Liver (tissue), 9 donors: Measurements from ENCODE around the gene GALNT16. TPM values are rescaled to one million over a fixed set of nuclear protein-coding genes. Genes with fewer than 3 reads are reported as not detected.

ENCODE experiments used
- DNase-seq: peaks from one replicate; pipeline ENCODE4 v3.0.0-alpha.2; 2017; ENCODE audit warnings: low spot score
- H3K27ac ChIP-seq, 2 donors: one replicate each; pipeline ENCODE4 v1.7.0; 2013; ENCODE audit warnings: inconsistent platforms in 2 of 2, low read length in 2 of 2, control low read depth in 1 of 2, low read depth in 1 of 2, mild to moderate bottlenecking in 1 of 2
- H3K27me3 ChIP-seq, 4 donors: one replicate each; pipeline versions ENCODE4 v1.6.1 to v1.7.0; 2013; ENCODE audit warnings: low read length in 3 of 4, inconsistent platforms in 1 of 4, mild to moderate bottlenecking in 1 of 4, moderate library complexity in 1 of 4; ENCODE audit not compliant: control insufficient read depth in 4 of 4, insufficient read depth in 4 of 4
- H3K36me3 ChIP-seq, 4 donors: one replicate each; pipeline versions ENCODE4 v1.6.1 to v1.7.0; 2013; ENCODE audit warnings: low read length in 3 of 4, mild to moderate bottlenecking in 3 of 4, low read depth in 1 of 4, moderate library complexity in 1 of 4; ENCODE audit not compliant: control insufficient read depth in 4 of 4, insufficient read depth in 3 of 4
- H3K4me1 ChIP-seq, 4 donors: one replicate each; pipeline versions ENCODE4 v1.6.1 to v1.7.0; 2013; ENCODE audit warnings: low read length in 3 of 4, mild to moderate bottlenecking in 3 of 4, moderate library complexity in 1 of 4; ENCODE audit not compliant: control insufficient read depth in 4 of 4, insufficient read depth in 4 of 4
- H3K4me3 ChIP-seq, 3 donors: one replicate each; pipeline versions ENCODE4 v1.6.1 to v1.7.0; 2013; ENCODE audit warnings: low read length in 3 of 3, control low read depth in 1 of 3, low read depth in 1 of 3, mild to moderate bottlenecking in 1 of 3
- H3K9ac ChIP-seq, 2 donors: one replicate each; pipeline ENCODE4 v1.7.0; 2013; ENCODE audit warnings: low read length in 2 of 2, mild to moderate bottlenecking in 2 of 2, moderate library complexity in 2 of 2, control low read depth in 1 of 2, low read depth in 1 of 2
- H3K9me3 ChIP-seq, 4 donors: one replicate each; pipeline versions ENCODE4 v1.6.1 to v1.7.0; 2013; ENCODE audit warnings: low read length in 3 of 4; ENCODE audit not compliant: control insufficient read depth in 4 of 4
- FOXA1 ChIP-seq: IDR thresholded peaks from 2 replicates; pipeline ENCODE4 v1.6.1; 2016; ENCODE audit warnings: antibody characterized with exemption
- FOXA2 ChIP-seq: IDR thresholded peaks from 2 replicates; pipeline ENCODE4 v1.6.1; 2016; ENCODE audit warnings: antibody characterized with exemption
- GABPA ChIP-seq, 2 donors: IDR thresholded peaks in 1 of 2; conservative IDR thresholded peaks in 1 of 2; 2 replicates each; pipeline ENCODE4 v1.6.1; 2016; ENCODE audit warnings: antibody characterized with exemption in 2 of 2, mild to moderate bottlenecking in 1 of 2, moderate library complexity in 1 of 2
- HNF4A ChIP-seq, 2 donors: conservative IDR thresholded peaks; 2 replicates each; pipeline ENCODE4 v1.6.1; 2016; ENCODE audit warnings: antibody characterized with exemption in 2 of 2, mild to moderate bottlenecking in 2 of 2
- HNF4G ChIP-seq: IDR thresholded peaks from 2 replicates; pipeline ENCODE4 v1.6.1; 2016; ENCODE audit warnings: antibody characterized with exemption
- JUND ChIP-seq, 2 donors: IDR thresholded peaks; 2 replicates each; pipeline ENCODE4 v1.6.1; 2016; ENCODE audit warnings: antibody characterized with exemption in 2 of 2
- NR2F2 ChIP-seq: IDR thresholded peaks from 2 replicates; pipeline ENCODE4 v1.6.1; 2016; ENCODE audit warnings: antibody characterized with exemption
- RAD21 ChIP-seq, 2 donors: IDR thresholded peaks; 2 replicates each; pipeline ENCODE4 v1.6.1; 2016; ENCODE audit warnings: antibody characterized with exemption in 2 of 2, mild to moderate bottlenecking in 2 of 2
- RXRA ChIP-seq, 2 donors: IDR thresholded peaks; 2 replicates each; pipeline ENCODE4 v1.6.1; 2017 to 2018; ENCODE audit warnings: antibody characterized with exemption in 2 of 2, mild to moderate bottlenecking in 1 of 2
- SP1 ChIP-seq: IDR thresholded peaks from 2 replicates; pipeline ENCODE4 v1.6.1; 2018; ENCODE audit warnings: antibody characterized with exemption, mild to moderate bottlenecking
- TAF1 ChIP-seq: conservative IDR thresholded peaks from 2 replicates; pipeline ENCODE4 v1.6.1; 2016; ENCODE audit warnings: antibody characterized with exemption, mild to moderate bottlenecking
- YY1 ChIP-seq: IDR thresholded peaks from 2 replicates; pipeline ENCODE4 v1.6.1; 2016; ENCODE audit warnings: antibody characterized with exemption, mild to moderate bottlenecking
- WGBS: extraction: QIAGEN DNeasy Blood & Tissue Kit; methylation state at CpG from one replicate; pipeline ENCODE4 v1.1.7; 2013; 5-methylcytosine and 5-hydroxymethylcytosine counted together
- polyA plus RNA-seq, 2 donors: library from polyadenylated mRNA; stranded (reverse) in 1 of 2; unstranded in 1 of 2; fragments of 200-250 nt in 1 of 2; fragments of >200 nt in 1 of 2; fragmentation: Nextera tagmentation in 1 of 2; extraction: Ambion mirVana in 1 of 2; gene quantifications; one replicate each; pipeline versions ENCODE4 v1.2.1 to v1.2.3, GENCODE V29; 2013 to 2015
- total RNA-seq, 2 donors: library from RNA; depleted of rRNA; stranded (reverse); fragments of >200 nt; gene quantifications; one replicate each; pipeline ENCODE4 v1.2.3, GENCODE V29; 2014
- TF ChIP-seq, protein P1 (sequence below): IDR thresholded peaks from 2 replicates; pipeline ENCODE4 v1.6.1; 2016; ENCODE audit warnings: antibody characterized with exemption, mild to moderate bottlenecking
- TF ChIP-seq, protein P2 (sequence below): IDR thresholded peaks from 2 replicates; pipeline ENCODE4 v1.6.1; 2016; ENCODE audit warnings: antibody characterized with exemption
- TF ChIP-seq, protein P3 (sequence below): IDR thresholded peaks from 2 replicates; pipeline ENCODE4 v1.6.1; 2016; ENCODE audit warnings: antibody characterized with exemption
- TF ChIP-seq, protein P4 (sequence below): IDR thresholded peaks from 2 replicates; pipeline ENCODE4 v1.6.1; 2016; ENCODE audit warnings: antibody characterized with exemption
- TF ChIP-seq, protein P5 (sequence below): fragments of 150-350 bp; IDR thresholded peaks from 2 replicates; pipeline ENCODE4 v1.5.1; 2017; ENCODE audit warnings: improper control_type of control experiment, low read depth, low read length; ENCODE audit not compliant: missing input control
- donor health status: healthy.
- donor health status: healthy.
- donor health status: healthy.
- donor health status: healthy.
- donor health status: healthy.

GALNT16 gene
- total and polyA plus RNA-seq, 4 donors, result 0.25 to 1.2 (median 0.71) TPM

DNA sequence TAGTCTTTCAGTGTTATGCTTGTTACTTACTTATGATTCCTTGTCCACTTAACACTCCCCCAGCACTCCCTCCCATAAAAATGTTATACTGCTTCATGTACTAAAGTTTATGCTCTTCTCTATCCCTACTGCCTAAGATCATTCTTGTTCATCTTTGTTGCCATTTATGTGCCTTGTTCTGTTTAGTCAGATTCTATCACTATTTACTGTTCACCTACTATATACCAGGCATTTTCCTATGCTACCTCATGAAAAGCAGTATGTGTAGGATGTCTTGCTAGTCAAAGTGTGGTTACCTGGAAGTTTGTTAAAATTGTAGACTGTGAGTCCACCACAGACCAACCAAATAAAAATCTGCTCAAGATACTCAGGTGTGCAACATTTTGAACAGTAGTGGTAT lies 114.3 kb downstream of the GALNT16 start:
- Histone ChIP-seq H3K36me3 (peaks cover 0 to 12% (median 11%) of the 10 kb centered on the region in 4 donors), H3K9me3 (peaks cover 0 to 2% (median 0%) of the 10 kb centered on the region in 4 donors), H3K4me1 (no peaks in the 10 kb centered on the region), H3K4me3 (no peak overlapping the region), H3K27me3 (no peaks in the 10 kb centered on the region), H3K27ac (no peak overlapping the region), H3K9ac (no peak overlapping the region)
- TF ChIP-seq, protein P1, sequence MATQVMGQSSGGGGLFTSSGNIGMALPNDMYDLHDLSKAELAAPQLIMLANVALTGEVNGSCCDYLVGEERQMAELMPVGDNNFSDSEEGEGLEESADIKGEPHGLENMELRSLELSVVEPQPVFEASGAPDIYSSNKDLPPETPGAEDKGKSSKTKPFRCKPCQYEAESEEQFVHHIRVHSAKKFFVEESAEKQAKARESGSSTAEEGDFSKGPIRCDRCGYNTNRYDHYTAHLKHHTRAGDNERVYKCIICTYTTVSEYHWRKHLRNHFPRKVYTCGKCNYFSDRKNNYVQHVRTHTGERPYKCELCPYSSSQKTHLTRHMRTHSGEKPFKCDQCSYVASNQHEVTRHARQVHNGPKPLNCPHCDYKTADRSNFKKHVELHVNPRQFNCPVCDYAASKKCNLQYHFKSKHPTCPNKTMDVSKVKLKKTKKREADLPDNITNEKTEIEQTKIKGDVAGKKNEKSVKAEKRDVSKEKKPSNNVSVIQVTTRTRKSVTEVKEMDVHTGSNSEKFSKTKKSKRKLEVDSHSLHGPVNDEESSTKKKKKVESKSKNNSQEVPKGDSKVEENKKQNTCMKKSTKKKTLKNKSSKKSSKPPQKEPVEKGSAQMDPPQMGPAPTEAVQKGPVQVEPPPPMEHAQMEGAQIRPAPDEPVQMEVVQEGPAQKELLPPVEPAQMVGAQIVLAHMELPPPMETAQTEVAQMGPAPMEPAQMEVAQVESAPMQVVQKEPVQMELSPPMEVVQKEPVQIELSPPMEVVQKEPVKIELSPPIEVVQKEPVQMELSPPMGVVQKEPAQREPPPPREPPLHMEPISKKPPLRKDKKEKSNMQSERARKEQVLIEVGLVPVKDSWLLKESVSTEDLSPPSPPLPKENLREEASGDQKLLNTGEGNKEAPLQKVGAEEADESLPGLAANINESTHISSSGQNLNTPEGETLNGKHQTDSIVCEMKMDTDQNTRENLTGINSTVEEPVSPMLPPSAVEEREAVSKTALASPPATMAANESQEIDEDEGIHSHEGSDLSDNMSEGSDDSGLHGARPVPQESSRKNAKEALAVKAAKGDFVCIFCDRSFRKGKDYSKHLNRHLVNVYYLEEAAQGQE, result no peak
- TF ChIP-seq, protein P2, sequence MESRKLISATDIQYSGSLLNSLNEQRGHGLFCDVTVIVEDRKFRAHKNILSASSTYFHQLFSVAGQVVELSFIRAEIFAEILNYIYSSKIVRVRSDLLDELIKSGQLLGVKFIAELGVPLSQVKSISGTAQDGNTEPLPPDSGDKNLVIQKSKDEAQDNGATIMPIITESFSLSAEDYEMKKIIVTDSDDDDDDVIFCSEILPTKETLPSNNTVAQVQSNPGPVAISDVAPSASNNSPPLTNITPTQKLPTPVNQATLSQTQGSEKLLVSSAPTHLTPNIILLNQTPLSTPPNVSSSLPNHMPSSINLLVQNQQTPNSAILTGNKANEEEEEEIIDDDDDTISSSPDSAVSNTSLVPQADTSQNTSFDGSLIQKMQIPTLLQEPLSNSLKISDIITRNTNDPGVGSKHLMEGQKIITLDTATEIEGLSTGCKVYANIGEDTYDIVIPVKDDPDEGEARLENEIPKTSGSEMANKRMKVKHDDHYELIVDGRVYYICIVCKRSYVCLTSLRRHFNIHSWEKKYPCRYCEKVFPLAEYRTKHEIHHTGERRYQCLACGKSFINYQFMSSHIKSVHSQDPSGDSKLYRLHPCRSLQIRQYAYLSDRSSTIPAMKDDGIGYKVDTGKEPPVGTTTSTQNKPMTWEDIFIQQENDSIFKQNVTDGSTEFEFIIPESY, result no peak
- TF ChIP-seq FOXA1 (no peak), SP1 (no peak), HNF4A (conservative IDR thresholded peaks at IDR 0.05) (no peak), NR2F2 (no peak), JUND (IDR thresholded peaks at IDR 0.05) (no peak), YY1 (no peak), FOXA2 (no peak), RAD21 (IDR thresholded peaks at IDR 0.05) (no peak), GABPA (IDR thresholded peaks at IDR 0.05 in 1 of 2, conservative IDR thresholded peaks at IDR 0.05 in 1 of 2) (no peak), HNF4G (no peak), RXRA (IDR thresholded peaks at IDR 0.05) (no peak), TAF1 (no peak)
- TF ChIP-seq, protein P3, sequence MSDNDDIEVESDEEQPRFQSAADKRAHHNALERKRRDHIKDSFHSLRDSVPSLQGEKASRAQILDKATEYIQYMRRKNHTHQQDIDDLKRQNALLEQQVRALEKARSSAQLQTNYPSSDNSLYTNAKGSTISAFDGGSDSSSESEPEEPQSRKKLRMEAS, result no peak
- TF ChIP-seq, protein P4, sequence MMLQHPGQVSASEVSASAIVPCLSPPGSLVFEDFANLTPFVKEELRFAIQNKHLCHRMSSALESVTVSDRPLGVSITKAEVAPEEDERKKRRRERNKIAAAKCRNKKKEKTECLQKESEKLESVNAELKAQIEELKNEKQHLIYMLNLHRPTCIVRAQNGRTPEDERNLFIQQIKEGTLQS, result no peak
- TF ChIP-seq, protein P5, sequence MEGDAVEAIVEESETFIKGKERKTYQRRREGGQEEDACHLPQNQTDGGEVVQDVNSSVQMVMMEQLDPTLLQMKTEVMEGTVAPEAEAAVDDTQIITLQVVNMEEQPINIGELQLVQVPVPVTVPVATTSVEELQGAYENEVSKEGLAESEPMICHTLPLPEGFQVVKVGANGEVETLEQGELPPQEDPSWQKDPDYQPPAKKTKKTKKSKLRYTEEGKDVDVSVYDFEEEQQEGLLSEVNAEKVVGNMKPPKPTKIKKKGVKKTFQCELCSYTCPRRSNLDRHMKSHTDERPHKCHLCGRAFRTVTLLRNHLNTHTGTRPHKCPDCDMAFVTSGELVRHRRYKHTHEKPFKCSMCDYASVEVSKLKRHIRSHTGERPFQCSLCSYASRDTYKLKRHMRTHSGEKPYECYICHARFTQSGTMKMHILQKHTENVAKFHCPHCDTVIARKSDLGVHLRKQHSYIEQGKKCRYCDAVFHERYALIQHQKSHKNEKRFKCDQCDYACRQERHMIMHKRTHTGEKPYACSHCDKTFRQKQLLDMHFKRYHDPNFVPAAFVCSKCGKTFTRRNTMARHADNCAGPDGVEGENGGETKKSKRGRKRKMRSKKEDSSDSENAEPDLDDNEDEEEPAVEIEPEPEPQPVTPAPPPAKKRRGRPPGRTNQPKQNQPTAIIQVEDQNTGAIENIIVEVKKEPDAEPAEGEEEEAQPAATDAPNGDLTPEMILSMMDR, result no peak
- no peak for DNase-seq

DNA sequence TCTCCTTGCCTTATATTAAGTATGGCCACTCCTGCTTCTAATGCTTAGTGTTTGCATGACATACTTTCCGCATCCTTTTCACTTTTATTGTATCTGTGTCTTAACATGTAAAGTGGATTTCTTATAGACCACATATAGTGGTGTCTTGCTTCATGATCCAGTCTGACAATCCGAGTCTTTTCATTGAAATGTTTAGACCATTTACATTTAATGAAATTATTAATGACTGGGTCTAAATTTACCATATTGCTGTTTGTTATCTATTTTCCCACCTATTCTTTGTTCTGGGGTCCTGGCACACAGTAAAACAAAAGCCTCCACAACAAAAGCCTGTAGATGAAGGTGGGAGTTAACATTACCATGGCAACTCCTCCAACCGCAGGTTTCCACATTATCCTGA lies 115.2 kb downstream of the GALNT16 start:
- Histone ChIP-seq H3K27ac (no peak overlapping the region), H3K9ac (no peak overlapping the region), H3K9me3 (peaks cover 0 to 2% (median 0%) of the 10 kb centered on the region in 4 donors), H3K4me1 (no peaks in the 10 kb centered on the region), H3K4me3 (no peak overlapping the region), H3K27me3 (no peaks in the 10 kb centered on the region), H3K36me3 (peaks cover 0 to 22% (median 15%) of the 10 kb centered on the region in 4 donors)
- TF ChIP-seq NR2F2, result no peak
- TF ChIP-seq, protein P4, result no peak
- no peak for TF ChIP-seq YY1
- no peak for TF ChIP-seq HNF4G
- TF ChIP-seq, protein P2, result no peak
- no peak for TF ChIP-seq RAD21 (IDR thresholded peaks at IDR 0.05)
- no peak for TF ChIP-seq JUND (IDR thresholded peaks at IDR 0.05)
- TF ChIP-seq TAF1, result no peak
- DNase-seq, result no peak
- WGBS, result 97% methylated on average over 3 of the region's 3 CpGs
